GM18867 (cell line): ENCODE results near the gene DNMT3A.
A peak's percentile ranks its signal among the peaks of the same experiment; 100 is the strongest.

ENCODE experiments used
- ATAC-seq: cut with Tn5 transposase; IDR thresholded peaks from one replicate; pipeline ENCODE4 v1.9.1; 2021; ENCODE audit warnings: mild to moderate bottlenecking, moderate library complexity; ENCODE audit not compliant: unreplicated experiment

Gene DNMT3A

DNA sequence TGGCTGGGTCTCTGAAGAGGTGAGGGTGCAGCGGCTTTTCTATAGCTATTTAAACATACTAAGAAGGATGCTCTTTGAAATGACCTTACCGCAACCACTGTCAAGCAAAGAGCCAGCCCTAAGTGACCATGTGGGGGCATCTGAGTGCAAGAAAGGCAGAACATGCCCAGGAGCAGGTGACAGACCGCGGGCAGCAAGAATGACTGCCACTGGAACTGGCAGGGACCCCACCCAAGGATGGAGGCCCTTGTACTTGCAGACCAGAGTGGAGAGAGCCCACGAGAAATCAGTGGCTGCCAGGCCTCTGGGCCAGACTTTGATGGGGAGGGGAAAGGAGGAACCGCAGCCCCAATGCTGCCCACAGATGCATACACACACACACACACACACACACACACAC lies 33.1 kb downstream of the DNMT3A start:
- ATAC-seq, result no peak

DNA sequence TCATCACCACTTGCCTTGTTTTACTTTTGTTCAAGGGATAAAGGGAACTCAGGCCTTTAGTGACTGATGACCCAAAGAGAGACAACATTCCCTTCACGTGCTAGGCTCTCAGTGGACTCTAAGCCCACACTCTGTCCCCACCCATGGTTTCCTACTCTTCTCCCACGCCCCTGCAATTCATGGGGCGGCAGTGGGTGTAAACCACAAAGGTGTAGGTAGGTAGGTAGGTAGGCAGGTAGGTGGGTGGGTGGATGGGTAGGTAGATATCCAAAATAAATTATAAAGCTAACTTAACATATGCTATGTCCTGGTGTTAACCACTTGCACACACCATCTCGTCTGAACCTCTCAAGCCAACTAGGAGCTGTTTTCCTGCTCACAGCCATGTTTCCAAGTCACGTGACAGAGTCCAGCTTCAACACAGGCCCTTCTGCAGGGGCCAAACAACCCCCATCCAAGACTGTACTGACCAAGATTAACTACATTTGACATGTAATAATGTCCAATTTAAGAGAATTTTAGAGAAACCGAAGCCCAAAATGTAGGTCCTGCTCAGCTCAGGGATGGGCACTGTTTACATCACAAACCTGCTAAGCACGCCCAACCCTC lies 33.7 kb downstream of the DNMT3A start:
- no peak for ATAC-seq

DNA sequence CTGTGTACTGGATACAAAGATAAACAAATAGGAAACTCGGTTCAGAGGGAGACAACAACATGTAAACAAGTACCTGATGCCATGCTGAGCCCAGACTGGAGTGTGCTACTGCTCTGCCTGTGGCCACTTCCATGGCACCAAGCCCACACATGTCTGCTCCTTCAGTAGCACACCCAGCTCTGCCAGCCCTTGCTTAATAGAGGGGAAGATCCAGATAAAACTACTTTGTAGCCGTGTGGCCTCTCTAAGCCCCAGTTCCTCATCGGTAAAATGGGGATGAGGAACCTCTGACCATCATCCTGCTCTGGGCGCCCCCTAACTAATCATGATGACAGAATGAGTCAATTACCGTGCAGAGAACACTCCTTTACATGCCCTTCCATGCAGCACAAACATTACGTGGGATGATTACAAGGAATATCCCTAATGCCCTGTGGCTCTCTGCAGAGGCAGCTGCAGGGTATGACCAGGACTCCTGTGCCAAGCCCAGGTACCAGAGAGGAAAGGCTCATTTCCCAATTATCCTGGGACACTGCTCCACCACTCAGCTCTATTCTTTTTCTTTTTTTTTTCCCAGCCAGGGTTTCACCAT lies 34.9 kb downstream of the DNMT3A start:
- ATAC-seq, result no peak

DNA sequence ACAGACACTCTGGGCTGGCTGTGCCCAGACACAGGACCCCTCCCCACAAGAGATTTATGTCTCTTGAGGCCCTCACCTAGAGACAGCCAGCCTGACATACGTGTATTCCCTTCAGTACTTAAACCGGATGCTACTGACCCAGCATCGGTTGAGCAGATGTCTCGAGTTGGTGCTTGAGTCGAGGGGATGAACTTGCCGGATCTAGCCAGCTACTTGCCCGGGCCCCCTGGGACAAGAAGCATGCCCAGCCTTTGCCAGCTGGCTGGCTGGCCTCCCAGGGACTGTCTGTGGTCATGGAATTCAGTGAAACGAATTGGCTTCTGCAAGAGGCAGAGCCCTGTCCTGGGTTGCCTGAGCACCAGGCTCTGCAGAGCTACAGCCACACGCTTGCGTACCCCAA lies 36.0 kb downstream of the DNMT3A start:
- no peak for ATAC-seq

DNA sequence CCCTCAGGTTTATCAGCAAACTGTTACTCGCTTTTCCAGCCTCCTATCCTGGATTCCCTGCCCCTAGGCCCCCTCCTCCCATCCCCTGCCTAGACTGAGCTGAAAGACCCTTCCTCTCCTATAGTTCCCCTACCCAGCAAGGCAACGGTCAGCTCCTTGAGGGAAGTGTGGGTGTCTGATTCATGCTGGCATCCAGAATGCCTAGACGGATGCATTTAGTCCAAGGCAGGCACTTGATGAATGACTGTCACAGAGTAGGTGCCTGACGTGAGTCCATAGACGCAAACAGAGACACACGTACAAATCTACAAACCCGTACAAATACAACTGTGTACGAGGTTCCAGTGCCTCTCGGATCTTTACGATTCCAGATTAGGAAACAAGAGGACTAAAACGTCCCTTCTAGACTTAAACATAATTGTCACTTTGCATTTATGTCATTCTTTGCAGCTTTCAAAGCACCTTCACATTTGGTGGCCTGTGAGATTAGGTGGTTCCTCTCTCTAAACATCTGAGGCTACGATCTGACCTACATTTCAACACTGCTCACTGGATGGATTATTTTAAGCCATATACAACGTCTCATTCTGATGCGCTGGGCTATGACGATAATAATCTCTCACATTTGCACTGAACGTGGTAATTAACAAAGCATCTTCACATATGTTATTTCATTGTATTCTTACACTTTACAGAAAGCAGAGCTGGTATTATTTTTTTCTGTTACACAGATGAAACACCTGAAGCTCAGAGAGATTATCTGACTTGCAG lies 36.7 kb downstream of the DNMT3A start:
- ATAC-seq, result no peak

DNA sequence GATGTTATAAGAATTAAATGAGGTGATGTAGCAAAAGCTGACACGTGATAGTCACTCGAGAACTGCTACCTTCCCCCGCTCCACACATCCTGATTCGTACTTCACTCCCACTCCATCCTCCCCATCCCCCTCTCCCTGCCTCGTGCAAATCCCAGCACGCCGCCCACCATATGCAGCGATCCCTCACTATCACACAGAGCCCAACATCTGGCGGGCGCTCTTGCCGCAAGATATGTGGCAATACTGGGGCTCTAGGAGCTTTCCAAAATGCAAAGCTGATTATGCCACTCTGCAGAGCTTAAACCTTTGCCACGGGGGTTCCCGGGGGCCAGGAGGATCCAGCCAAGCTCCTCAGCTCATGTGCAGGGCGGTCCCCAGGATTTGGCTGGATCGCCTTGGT lies 37.4 kb downstream of the DNMT3A start:
- no peak for ATAC-seq

DNA sequence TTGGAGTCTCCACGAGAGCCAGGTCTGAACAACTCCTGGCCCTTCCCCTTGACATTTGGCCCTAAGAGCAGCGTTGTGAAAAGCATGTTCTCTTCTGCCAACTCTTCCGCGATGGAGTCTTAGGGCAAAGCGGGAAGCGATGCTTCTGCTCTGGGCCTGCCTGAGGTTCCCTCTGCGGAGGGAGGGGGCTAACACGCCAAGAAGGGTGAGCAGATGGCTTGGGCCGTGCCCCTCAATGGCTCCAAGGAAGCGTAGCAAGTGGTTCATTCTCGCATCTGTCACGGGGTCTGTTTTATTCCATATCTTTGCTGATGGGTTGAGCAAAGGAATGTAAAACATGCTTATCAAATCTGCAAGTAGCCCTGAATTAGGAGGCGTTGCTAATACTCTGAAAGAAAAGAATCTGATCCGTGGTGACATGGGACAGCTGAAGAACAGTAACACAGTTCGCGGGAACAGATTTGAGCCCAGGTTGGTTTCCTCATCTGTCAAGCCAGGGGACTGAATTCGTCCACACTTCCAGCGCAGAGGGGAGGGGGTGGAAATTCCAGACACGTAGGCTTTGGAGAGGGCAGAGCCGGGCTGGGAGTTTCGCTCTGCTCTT lies 38.0 kb downstream of the DNMT3A start:
- ATAC-seq, result no peak

DNA sequence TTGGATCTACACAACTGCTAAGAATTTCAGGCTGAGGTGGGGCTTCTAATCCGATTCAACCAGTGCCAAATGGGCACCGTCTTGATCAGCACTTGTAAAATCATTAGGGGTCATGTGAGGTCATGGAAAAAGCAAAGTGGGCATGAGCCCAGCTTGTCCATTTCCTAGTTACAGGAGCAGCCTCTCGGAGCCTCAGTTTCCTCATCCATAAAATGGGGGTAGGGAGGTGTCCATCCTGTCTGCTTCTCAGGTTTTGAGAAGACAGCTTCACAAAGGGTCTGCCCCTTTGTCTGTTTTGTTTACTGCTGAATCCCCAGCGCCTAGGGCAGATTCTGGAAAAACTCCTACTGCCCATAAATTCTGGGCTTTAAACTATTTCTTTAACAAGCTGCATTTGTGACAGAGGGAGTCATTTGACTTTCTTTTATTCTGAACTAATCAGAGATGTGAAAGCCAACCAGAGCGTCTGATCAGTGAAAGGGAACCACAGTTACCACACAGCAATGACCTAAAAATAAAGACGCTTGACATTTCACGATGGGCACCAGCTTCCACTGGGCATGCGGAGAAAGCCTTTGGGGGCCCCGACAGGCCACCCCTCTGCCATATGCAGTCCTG lies 38.9 kb downstream of the DNMT3A start:
- no peak for ATAC-seq

DNA sequence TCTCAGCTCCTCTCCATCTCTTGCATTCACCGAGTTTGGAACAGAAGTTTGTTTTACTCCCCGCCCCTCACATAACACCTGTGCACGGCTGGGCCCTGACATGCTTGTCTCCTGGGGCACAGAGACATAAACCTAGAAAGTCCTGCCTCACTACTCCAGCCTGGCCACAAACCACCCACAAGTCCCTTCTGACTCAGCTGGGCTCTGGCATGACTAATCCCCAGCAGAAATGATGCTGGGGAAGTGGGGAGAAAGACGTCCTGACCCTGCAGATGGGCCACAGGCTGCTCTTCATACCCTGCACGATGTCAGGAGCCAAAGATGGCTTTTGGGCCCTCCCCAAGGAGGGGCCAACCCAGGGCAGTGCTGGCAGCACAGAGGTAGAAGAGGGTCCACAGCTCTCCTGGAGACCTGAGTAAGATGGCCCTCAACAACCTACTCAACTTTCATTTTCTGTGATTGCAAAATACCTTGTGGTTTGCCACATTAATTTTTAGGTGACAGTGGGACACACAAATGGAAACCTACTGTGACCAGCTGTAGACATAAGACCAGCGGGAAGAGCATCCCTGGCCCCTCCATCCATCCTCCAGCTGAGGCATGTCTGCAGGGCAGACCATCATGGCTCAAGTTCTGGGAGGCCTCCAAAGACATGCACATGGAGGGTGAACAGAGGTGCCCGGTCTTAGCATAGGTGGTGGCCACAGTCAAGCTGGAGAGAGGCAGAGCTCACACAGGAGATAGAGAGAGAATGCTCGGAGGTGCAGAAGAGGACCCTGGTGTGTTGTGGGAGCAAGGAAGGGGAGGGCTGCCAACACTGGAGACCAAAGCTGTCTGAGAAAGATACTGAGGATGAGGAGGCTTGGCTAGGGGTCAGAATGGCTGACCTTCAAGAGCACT lies 40.0 kb downstream of the DNMT3A start:
- peak; percentile 91 for ATAC-seq

DNA sequence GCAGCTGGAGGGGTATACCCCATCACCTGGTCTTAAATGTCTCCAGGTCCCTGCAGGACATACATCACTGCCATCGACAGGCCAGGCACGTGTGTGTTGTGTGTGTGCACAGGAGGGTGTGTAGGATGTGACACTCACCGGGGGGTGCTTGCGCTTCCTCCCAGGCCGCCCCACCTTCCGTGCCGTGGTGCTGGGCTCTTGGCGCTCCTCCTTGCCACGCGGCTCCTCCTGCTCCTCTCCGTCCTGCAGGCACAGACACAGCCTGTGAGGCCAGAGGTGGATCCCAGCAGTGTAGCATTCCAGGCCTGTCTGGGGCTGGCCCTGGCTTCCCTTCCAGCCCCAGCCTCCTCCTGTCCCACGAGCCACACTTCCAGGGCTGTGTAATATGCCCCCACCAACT lies 41.7 kb downstream of the DNMT3A start:
- ATAC-seq, result no peak

DNA sequence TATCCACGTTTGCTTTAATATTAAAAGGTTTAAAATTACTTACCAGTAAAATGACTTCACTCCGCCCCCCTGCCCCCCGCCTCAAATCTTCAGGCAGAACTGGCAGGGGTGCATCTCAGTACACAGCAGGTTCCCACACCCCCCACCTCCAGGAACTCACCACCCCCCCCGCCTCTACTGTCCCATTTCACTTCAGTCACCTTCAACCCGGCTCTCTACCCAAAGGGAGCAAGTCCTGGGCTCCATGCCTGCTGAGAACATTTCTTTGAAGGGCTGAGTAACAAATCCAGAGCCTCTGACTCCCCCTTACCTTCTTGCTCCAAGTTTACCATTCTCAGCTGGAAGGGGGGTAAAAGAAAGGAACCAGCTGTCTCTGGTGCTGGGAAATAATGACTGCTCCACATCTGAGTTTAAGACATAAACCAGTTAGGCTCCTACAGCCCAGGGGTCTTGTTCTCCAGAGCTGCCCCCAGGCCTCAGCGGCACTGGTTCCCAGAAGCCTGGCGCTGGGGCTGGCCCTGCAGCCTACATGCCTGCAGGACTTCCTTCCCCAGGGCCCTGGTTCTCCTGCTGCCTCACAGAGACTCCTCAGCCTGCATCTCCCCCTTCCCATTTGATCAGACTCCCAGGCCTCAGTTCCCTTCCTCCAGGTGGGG lies 42.8 kb downstream of the DNMT3A start:
- ATAC-seq, result no peak

DNA sequence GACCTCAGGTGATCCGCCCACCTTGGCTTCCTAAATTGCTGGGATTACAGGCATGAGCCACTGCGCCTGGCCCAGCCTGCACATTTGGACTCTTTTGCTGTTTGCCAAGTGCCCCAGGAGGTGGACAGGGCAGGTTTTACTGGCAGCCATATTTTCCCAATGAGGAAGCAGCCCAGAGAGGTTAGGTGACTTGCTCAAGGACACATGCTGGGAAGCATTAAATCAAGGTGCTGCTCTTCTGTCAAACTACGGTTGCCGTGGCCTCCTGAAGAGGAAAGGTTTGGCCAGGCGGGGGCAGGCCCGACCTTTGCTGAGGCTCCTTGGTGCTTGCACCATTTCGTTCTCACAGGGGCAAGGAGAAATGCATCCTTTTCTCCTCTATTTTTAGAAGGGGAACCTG lies 44.0 kb downstream of the DNMT3A start:
- no peak for ATAC-seq

DNA sequence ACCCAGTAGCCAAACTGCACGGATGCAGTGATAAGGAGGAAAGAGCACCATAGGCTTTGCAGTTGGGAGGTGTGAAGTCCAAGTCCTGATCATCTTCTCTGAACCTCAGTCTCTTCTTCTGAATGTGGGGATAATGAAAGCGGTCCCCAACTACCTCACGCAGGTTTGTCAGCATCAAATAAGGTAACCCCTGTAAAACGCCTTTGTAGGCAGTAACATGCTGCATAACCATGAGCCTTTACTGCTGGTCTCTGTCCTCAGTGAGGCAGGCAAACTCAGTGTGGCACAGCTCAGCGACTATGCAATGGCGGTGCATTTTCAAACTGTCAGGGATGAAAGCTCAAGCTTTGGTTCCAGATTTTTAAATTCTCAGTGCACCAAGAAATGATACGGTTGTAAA lies 46.1 kb downstream of the DNMT3A start:
- ATAC-seq, result no peak

DNA sequence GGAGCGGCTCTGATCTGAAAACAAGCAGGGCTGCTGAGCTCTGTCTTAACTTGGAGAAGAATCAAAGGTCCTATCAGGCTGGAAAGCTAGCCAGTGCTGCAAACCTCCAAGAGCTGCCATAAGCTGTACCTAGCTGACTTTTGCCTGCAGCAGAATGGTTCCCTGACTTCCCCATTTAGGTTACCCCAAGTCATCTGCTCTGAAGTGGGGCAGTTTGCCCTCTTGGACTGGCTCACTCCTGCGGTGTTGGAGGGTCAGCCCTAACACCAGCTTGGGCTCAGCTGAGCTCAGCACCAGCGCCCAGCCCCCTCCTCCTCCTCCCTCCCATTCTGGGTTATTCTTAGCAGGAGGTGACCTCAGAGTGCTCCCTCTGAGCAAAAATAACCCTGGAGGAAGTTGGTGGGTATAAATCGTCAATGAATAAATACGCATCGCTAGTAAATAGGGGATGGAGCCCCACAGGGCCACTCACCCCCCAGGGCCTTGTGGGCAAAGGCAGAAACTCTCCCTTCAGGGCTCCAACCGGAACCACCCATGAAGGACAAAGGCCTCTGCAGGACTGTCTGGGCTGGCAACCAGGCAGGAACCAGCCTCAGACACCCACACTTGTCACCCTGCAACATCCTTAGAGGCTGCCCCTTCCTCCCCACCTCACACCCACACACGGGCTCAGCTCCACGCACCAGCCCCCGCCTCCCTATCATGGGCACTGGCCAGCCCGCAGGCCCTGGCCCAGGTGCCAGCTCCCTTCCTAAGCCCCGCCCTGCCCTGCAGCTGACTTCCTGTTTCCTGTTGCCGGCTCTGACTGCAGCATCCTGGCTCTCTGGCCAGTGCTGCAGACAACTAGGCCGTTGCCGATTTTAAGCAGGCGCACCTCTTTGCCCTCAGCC lies 46.9 kb downstream of the DNMT3A start:
- peak; percentile 89 for ATAC-seq

DNA sequence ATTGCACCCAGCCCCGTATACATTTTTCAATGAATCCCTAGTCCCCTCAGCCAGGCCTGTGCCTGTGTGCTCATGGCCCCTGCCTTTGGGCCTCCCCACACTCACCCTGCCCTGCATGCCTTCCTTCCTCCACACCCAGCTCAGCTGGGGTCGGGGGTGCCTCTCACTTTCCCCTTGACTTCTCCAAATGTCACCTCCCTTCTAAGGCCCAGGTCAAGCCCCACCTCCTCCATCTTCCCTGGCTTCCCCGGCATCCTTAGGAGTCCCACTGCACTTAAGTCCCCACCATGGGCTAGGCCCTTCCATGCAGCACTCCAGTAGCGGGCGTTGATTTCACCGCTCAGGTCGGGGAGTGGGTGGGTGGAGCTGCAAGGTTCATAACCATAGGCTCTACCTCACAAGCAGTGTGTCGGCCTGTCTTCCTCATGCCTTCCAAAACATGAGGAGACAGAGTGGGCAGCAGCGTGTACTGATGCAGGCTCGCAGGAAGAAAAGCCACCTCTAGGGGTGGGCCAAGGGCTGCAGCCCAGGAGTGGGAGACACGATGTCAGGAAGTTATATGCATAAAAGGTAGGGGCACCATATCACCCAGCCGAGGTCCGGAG lies 47.7 kb downstream of the DNMT3A start:
- ATAC-seq, result no peak

DNA sequence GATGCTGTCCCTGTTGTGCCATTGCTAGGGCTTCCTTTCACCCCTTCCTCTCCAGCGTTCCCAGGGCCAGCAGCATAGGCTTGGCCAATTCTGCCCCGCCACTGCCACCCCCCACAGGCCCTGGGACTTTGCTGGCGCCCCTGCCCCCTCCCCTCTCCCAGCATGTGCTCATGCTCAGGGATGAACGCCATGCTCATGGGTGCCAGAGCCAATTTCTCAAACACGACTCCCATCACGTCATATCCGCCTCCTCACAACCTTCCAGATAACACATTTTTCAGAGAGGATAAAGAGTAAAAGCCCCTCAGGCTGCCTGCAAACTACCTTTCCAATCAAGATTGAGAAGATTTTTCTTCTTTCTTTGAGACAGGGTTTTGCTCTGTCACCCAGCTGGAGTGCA lies 48.6 kb downstream of the DNMT3A start:
- no peak for ATAC-seq

DNA sequence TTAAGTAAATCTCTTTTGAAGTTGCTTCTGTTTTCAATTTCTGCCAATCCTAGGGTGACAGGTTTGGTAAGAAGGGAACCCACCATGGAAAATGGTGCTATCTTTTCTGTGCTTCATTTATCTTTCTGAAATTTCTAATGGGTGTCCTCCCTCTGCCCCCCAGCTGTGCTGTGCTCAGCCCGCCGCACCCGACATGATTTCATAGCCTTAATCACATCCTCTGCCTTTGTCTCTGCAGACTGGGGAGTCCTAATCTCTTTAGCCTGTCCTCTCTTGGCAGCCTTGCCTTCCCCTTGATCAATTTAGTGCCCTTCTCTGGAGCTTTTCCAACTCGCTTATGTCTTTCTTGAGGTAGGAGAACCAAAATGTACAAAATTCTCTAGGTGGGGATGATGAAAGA lies 49.3 kb downstream of the DNMT3A start:
- ATAC-seq, result no peak

DNA sequence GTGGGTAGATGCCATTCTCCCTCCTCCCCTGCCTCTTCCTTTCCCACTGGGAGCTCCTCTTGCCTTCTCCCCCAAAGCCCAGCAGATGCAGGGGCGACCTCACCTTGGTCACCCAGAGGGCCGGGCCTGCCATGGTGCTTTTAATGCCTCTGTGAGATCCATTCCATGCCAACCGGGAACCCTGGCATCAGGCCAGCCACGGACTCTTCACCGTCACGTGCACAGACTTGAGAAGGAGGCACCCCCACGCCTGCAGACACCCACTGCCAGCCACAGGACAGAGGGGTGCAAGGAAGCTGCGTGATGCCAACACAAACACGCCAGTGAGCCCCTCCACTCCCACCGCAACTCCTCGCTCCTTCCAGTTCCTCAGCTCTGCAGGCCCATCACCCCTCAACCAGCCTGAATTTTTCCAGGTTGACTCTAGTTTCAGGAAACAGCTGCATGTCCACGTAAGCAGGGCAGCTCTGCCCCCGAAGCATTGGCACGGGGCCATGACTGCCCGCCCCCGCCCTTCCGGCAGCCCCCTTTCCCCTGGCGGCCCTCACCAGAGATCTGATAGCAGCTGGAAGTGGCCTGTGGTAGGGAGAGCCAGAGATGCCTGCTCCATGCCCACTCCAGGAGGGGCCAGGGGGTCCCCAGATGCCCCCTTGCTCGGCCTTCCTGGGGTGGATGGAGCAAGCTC lies 50.8 kb downstream of the DNMT3A start:
- ATAC-seq, result no peak
